ENCODE results near the gene ISM2. TPM values are rescaled to one million over a fixed set of nuclear protein-coding genes. Genes with fewer than 3 reads are reported as not detected.
"Not testable (repeated sequence)": the region's sequence is repeated elsewhere in the genome, so short reads cannot be mapped to it uniquely, and the experiment has no call there.

ISM2 gene
- total and polyA plus RNA-seq, 2 donors (not counting 1 experiment from before 2014, with no cell fraction given) = 0.30 TPM; not detected in 1

- H3K27me3 Mint-ChIP-seq = no peaks in the 10 kb centered on the region
- ChIA-PET CTCF (interaction anchor here (0.7 to 1.4 kb wide), 3 partner anchors 9 to 241 kb away, joined by 3 to 7 read pairs (median 5); no protein-coding TSS in a partner anchor), POLR2A (no interaction called here)
- Histone ChIP-seq H3K9ac (ENCODE audit: low read length) (peak overlapping the region; percentile 27), H3K4me2 (replicated peaks; ENCODE audit: low read depth, low read length, poor library complexity, severe bottlenecking) (peak overlapping the region; percentile 56), H3K79me2 (ENCODE audit: control insufficient read depth, insufficient read depth, low read length) (peaks cover 28% of the 10 kb centered on the region), H3K36me3 (replicated peaks in 1 of 2; ENCODE audit: control extremely low read depth in 1 of 2, control insufficient read depth in 1 of 2, extremely low read depth in 1 of 2, insufficient read depth in 2 of 2, low read length in 1 of 2) (peaks cover 8 to 21% of the 10 kb centered on the region in 2 experiments), H3K27me3 (replicated peaks in 1 of 4; ENCODE audit: control extremely low read depth in 1 of 4, control insufficient read depth in 3 of 4, insufficient read depth in 4 of 4, low read length in 3 of 4) (no peaks in the 10 kb centered on the region), H3K27ac (ENCODE audit: low read length in 2 of 2) (peak overlapping the region; percentile 37 to 81), H3K9me3 (ENCODE audit: control extremely low read depth in 1 of 3, control insufficient read depth in 2 of 3, insufficient read depth in 1 of 3, low read length in 2 of 3) (no peaks in the 10 kb centered on the region), H3K4me1 (ENCODE audit: control insufficient read depth in 2 of 2, insufficient read depth in 2 of 2, low read length in 2 of 2) (peaks cover 29 to 41% of the 10 kb centered on the region in 2 donors), H3K4me3 (ENCODE audit: control extremely low read depth in 1 of 5, extremely low read depth in 1 of 5, insufficient read depth in 1 of 5, low read depth in 2 of 5, low read length in 4 of 5) (no peak overlapping the region), H2AFZ (ENCODE audit: insufficient read depth, low read depth, low read length, poor library complexity, severe bottlenecking) (peak overlapping the region; percentile 10), H4K20me1 (ENCODE audit: control insufficient read depth, insufficient read depth, low read length, poor library complexity, severe bottlenecking) (peaks cover 8% of the 10 kb centered on the region)
- peak; percentile 70 for ATAC-seq (ENCODE audit: low read depth)
- H3K9me3 Mint-ChIP-seq (ENCODE audit: insufficient read depth) = no peaks in the 10 kb centered on the region
- WGBS (ENCODE audit: insufficient coverage) = no CpG with 5 or more reads among the region's 4 CpGs
- H3K27ac Mint-ChIP-seq = peak overlapping the region; percentile 73
- H3K4me3 Mint-ChIP-seq = peak overlapping the region; percentile 60
- DNase-seq = peak; percentile 34
- intact Hi-C loops (cut with micrococcal nuclease) = no loop called here
- H3K4me1 Mint-ChIP-seq = peaks cover 29% of the 10 kb centered on the region
- TF ChIP-seq EZH2 (IDR thresholded peaks at IDR 0.05; ENCODE audit: borderline replicate concordance, insufficient read depth, low read depth, low read length, poor library complexity, severe bottlenecking) = no peak
- TF ChIP-seq, protein P1, sequence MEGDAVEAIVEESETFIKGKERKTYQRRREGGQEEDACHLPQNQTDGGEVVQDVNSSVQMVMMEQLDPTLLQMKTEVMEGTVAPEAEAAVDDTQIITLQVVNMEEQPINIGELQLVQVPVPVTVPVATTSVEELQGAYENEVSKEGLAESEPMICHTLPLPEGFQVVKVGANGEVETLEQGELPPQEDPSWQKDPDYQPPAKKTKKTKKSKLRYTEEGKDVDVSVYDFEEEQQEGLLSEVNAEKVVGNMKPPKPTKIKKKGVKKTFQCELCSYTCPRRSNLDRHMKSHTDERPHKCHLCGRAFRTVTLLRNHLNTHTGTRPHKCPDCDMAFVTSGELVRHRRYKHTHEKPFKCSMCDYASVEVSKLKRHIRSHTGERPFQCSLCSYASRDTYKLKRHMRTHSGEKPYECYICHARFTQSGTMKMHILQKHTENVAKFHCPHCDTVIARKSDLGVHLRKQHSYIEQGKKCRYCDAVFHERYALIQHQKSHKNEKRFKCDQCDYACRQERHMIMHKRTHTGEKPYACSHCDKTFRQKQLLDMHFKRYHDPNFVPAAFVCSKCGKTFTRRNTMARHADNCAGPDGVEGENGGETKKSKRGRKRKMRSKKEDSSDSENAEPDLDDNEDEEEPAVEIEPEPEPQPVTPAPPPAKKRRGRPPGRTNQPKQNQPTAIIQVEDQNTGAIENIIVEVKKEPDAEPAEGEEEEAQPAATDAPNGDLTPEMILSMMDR (IDR thresholded peaks at IDR 0.05) = no peak
Observed at GRCh38 chr14:77541905-77542304, 43.3 kb upstream of the ISM2 start.

GRCh38 chr14:77536951-77537350 is 38.3 kb upstream of the ISM2 start:
- CTCF ChIA-PET = interaction anchor here (1.4 kb wide), 1 partner anchor 14 kb away, joined by 3 read pairs; no protein-coding TSS in a partner anchor
- ATAC-seq (ENCODE audit: low read depth); H3K27me3 Mint-ChIP-seq; intact Hi-C loops (cut with micrococcal nuclease); H3K27ac Mint-ChIP-seq; H3K4me3 ChIP-seq (ENCODE audit: control extremely low read depth in 1 of 5, extremely low read depth in 1 of 5, insufficient read depth in 1 of 5, low read depth in 2 of 5, low read length in 4 of 5); H3K9me3 ChIP-seq (ENCODE audit: control extremely low read depth in 1 of 3, control insufficient read depth in 2 of 3, insufficient read depth in 1 of 3, low read length in 2 of 3); H4K20me1 ChIP-seq (ENCODE audit: control insufficient read depth, insufficient read depth, low read length, poor library complexity, severe bottlenecking); H3K27me3 ChIP-seq (replicated peaks in 1 of 4; ENCODE audit: control extremely low read depth in 1 of 4, control insufficient read depth in 3 of 4, insufficient read depth in 4 of 4, low read length in 3 of 4); H3K9me3 Mint-ChIP-seq (ENCODE audit: insufficient read depth); POLR2A ChIA-PET; H2AFZ ChIP-seq (ENCODE audit: insufficient read depth, low read depth, low read length, poor library complexity, severe bottlenecking); H3K4me3 Mint-ChIP-seq; H3K4me1 Mint-ChIP-seq; H3K9ac ChIP-seq (ENCODE audit: low read length); DNase-seq: not testable (repeated sequence)
- H3K36me3 ChIP-seq (replicated peaks in 1 of 2; ENCODE audit: control extremely low read depth in 1 of 2, control insufficient read depth in 1 of 2, extremely low read depth in 1 of 2, insufficient read depth in 2 of 2, low read length in 1 of 2) = peaks cover 15 to 22% of the 10 kb centered on the region in 2 experiments
- H3K4me2 ChIP-seq (replicated peaks; ENCODE audit: low read depth, low read length, poor library complexity, severe bottlenecking) = peak overlapping the region; percentile 29
- H3K79me2 ChIP-seq (ENCODE audit: control insufficient read depth, insufficient read depth, low read length) = peaks cover 38% of the 10 kb centered on the region
- peak overlapping the region in 1 of 2 donors; percentile 48 for H3K27ac ChIP-seq (ENCODE audit: low read length in 2 of 2)
- peaks cover 11 to 23% of the 10 kb centered on the region in 2 donors for H3K4me1 ChIP-seq (ENCODE audit: control insufficient read depth in 2 of 2, insufficient read depth in 2 of 2, low read length in 2 of 2)
- 90% methylated on average over 2 of the region's 5 CpGs for WGBS (ENCODE audit: insufficient coverage)
